Lower lobe of right lung (tissue), 2 donors: ENCODE results near the gene DLD. TPM values are rescaled to one million over a fixed set of nuclear protein-coding genes. Genes with fewer than 3 reads are reported as not detected.
"Not testable (repeated sequence)": the region's sequence is repeated elsewhere in the genome, so short reads cannot be mapped to it uniquely, and the experiment has no call there.

Source experiments
- ATAC-seq, 2 donors: fragments of 200-7000 bp; cut with Tn5 transposase; one replicate each; pipeline ENCODE4 v1.9.1; 2020 to 2022; ENCODE audit warnings: mild to moderate bottlenecking in 2 of 2, moderate library complexity in 2 of 2
- DNase-seq: peaks from one replicate; pipeline ENCODE4 v3.0.0-alpha.2; 2020
- H3K27ac ChIP-seq: fragments of 200-600 bp; one replicate; pipeline ENCODE4 v1.8.0; 2022
- H3K27me3 ChIP-seq: fragments of 200-600 bp; one replicate; pipeline ENCODE4 v1.8.0; 2022; ENCODE audit warnings: low read depth
- H3K36me3 ChIP-seq: fragments of 200-600 bp; one replicate; pipeline ENCODE4 v1.8.0; 2022; ENCODE audit warnings: mild to moderate bottlenecking
- H3K4me1 ChIP-seq: fragments of 200-600 bp; one replicate; pipeline ENCODE4 v1.8.0; 2022
- H3K4me3 ChIP-seq: fragments of 200-600 bp; one replicate; pipeline ENCODE4 v1.8.0; 2022; ENCODE audit warnings: mild to moderate bottlenecking
- H3K9me3 ChIP-seq: fragments of 200-600 bp; one replicate; pipeline ENCODE4 v1.8.0; 2022
- intact Hi-C: fragments of 100-400 bp; cut with DNase I; formaldehyde crosslinking; loops from one replicate; pipeline ENCODE4 v1.11.0; 2022
- total RNA-seq: library from RNA; stranded (reverse); fragmentation: NEBNext Ultra II Directional; extraction: Animal tissue kit (Norgen Biotek cat#: 25700); gene quantifications from one replicate; pipeline ENCODE4 v1.2.1, GENCODE V29; 2021
- TF ChIP-seq, protein P1 (sequence below): fragments of 200-600 bp; IDR thresholded peaks from one replicate; pipeline ENCODE4 v1.8.0; 2022; ENCODE audit warnings: antibody characterized with exemption, mild to moderate bottlenecking
- donor health status: DM: no; HTN: yes; CAD: no; lungs with severe emphysema.

The DLD gene
- total RNA-seq, 1 donor from 2014 or later, result 64.1 TPM

DNA sequence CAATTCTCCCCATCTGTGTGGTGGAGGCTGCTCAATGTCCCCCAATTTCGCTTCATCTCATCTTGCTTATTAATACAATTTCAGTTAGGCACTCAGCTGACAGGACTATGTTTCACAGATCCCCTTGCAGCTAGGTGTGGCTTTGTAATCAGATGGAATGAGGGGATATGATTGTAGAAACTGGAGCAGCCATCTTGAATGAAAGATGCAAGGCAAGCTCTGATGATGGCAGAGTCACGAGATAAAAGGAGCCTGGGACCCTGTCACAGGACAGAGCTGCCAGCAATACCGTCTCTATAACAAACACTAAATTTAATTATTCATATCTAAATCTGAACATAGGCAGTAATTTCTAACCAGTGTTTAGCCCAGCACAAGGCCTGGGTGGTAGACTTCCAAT is 991 bp upstream of the DLD start:
- intact Hi-C loops, result no loop called here
- Histone ChIP-seq H3K27ac (peak overlapping the region; percentile 96), H3K9me3 (no peaks in the 10 kb centered on the region), H3K4me1 (peaks cover 26% of the 10 kb centered on the region), H3K36me3 (peaks cover 14% of the 10 kb centered on the region), H3K27me3 (no peaks in the 10 kb centered on the region), H3K4me3 (peak overlapping the region; percentile 70)
- ATAC-seq (no peak), DNase-seq (no peak)
- TF ChIP-seq, protein P1, sequence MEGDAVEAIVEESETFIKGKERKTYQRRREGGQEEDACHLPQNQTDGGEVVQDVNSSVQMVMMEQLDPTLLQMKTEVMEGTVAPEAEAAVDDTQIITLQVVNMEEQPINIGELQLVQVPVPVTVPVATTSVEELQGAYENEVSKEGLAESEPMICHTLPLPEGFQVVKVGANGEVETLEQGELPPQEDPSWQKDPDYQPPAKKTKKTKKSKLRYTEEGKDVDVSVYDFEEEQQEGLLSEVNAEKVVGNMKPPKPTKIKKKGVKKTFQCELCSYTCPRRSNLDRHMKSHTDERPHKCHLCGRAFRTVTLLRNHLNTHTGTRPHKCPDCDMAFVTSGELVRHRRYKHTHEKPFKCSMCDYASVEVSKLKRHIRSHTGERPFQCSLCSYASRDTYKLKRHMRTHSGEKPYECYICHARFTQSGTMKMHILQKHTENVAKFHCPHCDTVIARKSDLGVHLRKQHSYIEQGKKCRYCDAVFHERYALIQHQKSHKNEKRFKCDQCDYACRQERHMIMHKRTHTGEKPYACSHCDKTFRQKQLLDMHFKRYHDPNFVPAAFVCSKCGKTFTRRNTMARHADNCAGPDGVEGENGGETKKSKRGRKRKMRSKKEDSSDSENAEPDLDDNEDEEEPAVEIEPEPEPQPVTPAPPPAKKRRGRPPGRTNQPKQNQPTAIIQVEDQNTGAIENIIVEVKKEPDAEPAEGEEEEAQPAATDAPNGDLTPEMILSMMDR, result no peak

DNA sequence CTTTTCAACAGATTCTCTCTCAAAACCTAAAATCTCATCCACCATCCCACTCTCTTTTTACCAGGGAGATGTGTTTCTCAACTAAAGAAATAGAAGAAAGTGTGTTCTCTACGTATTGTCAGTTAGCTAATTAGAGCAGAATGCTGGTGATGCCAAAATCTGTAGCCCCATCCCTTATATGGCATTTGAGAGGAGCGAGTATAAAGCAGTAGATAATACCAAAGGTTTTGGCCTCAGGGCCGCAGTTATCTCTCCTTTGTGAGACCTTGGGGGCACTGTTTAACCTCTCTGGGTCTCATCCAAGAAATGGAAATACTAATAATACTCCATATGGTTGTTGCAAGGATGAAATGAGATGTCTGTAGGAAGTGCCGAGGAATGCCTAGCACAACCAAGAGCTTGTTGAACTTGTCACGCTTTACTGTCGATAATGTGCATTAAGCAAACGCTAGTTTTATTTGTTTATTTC is 456 bp upstream of the DLD start:
- DNase-seq, result no peak
- Histone ChIP-seq H3K27me3 (no peaks in the 10 kb centered on the region), H3K36me3 (peaks cover 19% of the 10 kb centered on the region), H3K4me3 (peak overlapping the region; percentile 70), H3K4me1 (peaks cover 26% of the 10 kb centered on the region), H3K27ac (peak overlapping the region; percentile 96), H3K9me3 (no peaks in the 10 kb centered on the region)
- intact Hi-C loops, result no loop called here
- ATAC-seq, result peak in 1 of 2 donors; percentile 3
- TF ChIP-seq, protein P1, result no peak

DNA sequence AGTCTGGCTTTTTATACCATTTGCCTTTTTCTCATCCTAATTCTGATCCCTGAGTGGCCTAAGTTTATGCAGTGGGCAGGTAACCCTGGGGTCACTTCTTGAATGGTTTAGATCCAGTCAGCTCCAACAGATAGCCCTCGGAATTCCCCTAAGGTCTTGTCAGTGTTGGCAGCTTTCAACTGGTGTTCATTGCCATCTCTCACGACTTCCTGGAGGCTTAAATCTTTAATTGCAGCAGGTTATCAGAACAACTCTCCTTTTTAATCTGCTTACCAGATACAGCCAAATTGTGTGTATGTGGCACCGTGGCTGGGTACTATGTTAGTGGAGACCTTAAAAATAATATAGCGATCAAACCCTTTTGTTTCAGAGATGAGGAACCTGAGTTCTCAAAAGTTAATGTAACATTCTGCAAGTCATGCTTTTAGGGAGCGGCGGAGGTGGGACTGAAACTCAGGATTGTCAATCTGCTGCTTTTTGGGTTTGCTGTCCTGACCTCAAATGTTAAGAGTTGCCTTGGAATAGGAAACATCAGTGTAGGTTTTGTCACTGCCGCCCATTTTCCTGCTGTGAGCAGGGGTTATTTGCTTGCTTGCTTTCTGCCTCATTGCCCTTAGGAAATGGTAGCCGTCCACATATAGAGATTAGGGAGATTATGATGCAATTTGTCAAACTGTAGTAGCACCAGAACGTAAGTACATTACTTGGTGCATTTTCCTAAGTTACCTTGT is 818 bp downstream of the DLD start:
- intact Hi-C loops, result no loop called here
- Histone ChIP-seq H3K27me3 (no peaks in the 10 kb centered on the region), H3K36me3 (peaks cover 27% of the 10 kb centered on the region), H3K4me3 (peak overlapping the region; percentile 70), H3K9me3 (no peaks in the 10 kb centered on the region), H3K4me1 (peaks cover 26% of the 10 kb centered on the region), H3K27ac (peak overlapping the region; percentile 96)
- ATAC-seq, result no peak
- TF ChIP-seq, protein P1, result no peak
- DNase-seq, result no peak

DNA sequence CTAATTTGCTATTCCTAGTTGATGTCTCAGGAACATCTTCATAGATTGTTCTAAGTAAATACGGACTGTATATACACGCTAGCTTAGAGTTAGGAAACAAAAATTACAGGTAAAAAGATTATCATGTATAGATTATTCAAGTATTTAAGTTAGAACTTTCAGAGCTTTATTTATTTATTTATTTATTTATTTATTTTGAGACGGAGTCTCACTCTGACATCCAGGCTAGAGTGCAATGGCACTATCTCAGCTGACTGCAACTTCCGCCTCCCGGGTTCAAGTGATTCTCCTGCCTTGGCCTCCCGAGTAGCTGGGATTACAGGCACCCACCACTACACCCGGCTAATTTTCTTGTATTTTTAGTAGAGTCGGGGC is 1.4 kb downstream of the DLD start:
- DNase-seq, H3K27me3 ChIP-seq, intact Hi-C loops, H3K27ac ChIP-seq, H3K9me3 ChIP-seq, ATAC-seq: not testable (repeated sequence)
- peaks cover 27% of the 10 kb centered on the region for H3K36me3 ChIP-seq
- peak overlapping the region; percentile 70 for H3K4me3 ChIP-seq
- peaks cover 26% of the 10 kb centered on the region for H3K4me1 ChIP-seq

DNA sequence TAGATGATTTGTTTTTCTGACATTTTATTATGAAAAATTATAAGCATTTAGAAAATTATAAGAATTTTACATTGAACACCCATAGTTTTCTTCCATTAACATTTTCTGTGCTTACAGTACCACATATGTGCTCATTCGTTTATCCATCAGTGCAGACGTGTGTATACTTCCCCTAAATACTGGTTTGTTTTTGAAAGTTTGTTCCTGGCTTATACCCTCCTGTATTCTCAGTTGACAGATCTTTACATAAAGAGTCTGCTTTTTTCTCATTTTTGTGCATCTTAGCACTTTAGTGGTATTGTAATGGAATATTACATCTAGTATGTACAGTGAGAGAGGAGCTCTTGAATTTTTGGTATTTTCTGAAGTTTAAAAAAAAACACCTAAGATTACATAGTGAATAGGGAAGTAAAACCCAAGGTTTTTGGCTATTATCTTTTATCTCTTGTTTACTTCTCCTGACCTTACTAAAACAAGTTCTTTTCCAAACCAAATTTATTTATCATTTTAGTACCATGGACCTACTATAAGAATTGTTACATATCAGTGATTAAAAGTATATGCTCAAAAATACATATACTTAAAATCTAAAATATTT is 8.1 kb downstream of the DLD start:
- intact Hi-C loops, result no loop called here
- TF ChIP-seq, protein P1, result no peak
- DNase-seq (no peak), ATAC-seq (no peak)
- Histone ChIP-seq H3K36me3 (peaks cover 47% of the 10 kb centered on the region), H3K4me1 (peaks cover 12% of the 10 kb centered on the region), H3K27me3 (no peaks in the 10 kb centered on the region), H3K4me3 (no peak overlapping the region), H3K9me3 (no peaks in the 10 kb centered on the region), H3K27ac (no peak overlapping the region)

DNA sequence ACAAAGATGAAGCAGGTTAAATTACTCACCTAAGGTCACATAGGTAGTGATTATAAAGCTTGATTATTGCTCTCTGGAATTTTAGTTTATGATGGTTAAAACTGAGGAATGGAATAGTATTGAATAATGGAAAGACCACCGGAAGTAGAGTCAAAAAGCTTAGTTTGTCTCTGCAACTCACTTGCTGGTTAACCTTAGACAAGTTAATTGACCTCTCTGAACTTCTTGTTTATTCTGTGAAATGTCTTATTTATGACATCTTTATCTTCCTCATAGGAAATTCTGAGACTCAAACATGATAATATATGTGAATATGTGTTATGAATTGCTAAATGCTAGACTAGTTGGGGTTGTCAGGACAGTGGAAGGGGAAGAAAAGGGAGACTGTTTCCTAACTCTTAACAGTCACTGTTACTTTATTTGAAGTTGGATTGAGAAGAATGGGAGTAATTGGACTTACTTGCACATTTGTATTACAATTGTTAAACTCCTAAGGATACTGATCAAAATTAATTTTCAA is 9.6 kb downstream of the DLD start:
- H3K27ac ChIP-seq, result no peak overlapping the region
- H3K36me3 ChIP-seq, result peaks cover 47% of the 10 kb centered on the region
- H3K27me3 ChIP-seq, result no peaks in the 10 kb centered on the region
- H3K9me3 ChIP-seq, result no peaks in the 10 kb centered on the region
- H3K4me3 ChIP-seq, result no peak overlapping the region
- ATAC-seq (no peak), DNase-seq (no peak)
- peaks cover 11% of the 10 kb centered on the region for H3K4me1 ChIP-seq
- intact Hi-C loops, result no loop called here
- TF ChIP-seq, protein P1, result no peak
